GM11168 (cell line): ENCODE measurements around the gene PLXNA3.

ENCODE experiments used
- in situ Hi-C: fragments of 300-500 bp; cut with MboI; formaldehyde crosslinking; loops from one replicate; pipeline ENCODE4 v1.12.0; 2022; ENCODE audit warnings: low sequenced_read_pairs; ENCODE audit not compliant: unreplicated experiment

Gene PLXNA3

GRCh38 chrX:154516656-154517100 is 58.6 kb downstream of the PLXNA3 start:
- in situ Hi-C loops, result no loop called here

- in situ Hi-C loops, result no loop called here
Measured at GRCh38 chrX:154517101-154517781, 59.2 kb downstream of the PLXNA3 start.

- in situ Hi-C loops, result no loop called here
Measured at GRCh38 chrX:154519389-154519788, 61.3 kb downstream of the PLXNA3 start.

GRCh38 chrX:154525606-154526490 is 67.8 kb downstream of the PLXNA3 start:
- in situ Hi-C loops, result loop anchor here (25.0 kb wide), 1 partner anchor 89 kb away; the partner anchor contains the start of genes ATP6AP1, FAM50A and GDI1

- in situ Hi-C loops, result loop anchor here (25.0 kb wide), 1 partner anchor 90 kb away; the partner anchor contains the start of genes ATP6AP1, FAM50A and GDI1
Measured at GRCh38 chrX:154526901-154527675, 69.0 kb downstream of the PLXNA3 start.
